Caco-2 (cell line): ENCODE results near the gene FAM72A. TPM values are rescaled to one million over a fixed set of nuclear protein-coding genes. Genes with fewer than 3 reads are reported as not detected.

ENCODE experiments used
- BruUV-seq: library from RNA; stranded (reverse); fragments of 400-500 nt; replicated peaks from 2 replicates; lab custom pipeline; 2021; lab: Mats Ljungman, UMichigan
- CTCF ChIA-PET: fragments of 300-600 bp; sonication (Branson Sonifier 250); formaldehyde crosslinking; loops from one replicate; lab custom pipeline; 2022; ENCODE audit warnings: antibody characterized with exemption; lab: Charles Lee
- POLR2A ChIA-PET: fragments of 300-600 bp; sonication (Branson Sonifier 250); formaldehyde crosslinking; loops from one replicate; lab custom pipeline; 2022; ENCODE audit warnings: antibody characterized with exemption; lab: Charles Lee
- DNase-seq, 2 experiments: peaks; one replicate each; pipeline versions ENCODE4 v3.0.0 to v3.0.0-alpha.2; 2020 to 2022
- H3K27me3 ChIP-seq: replicated peaks from 2 replicates; pipeline ENCODE4 v1.6.0; 2011; ENCODE audit warnings: low read length; ENCODE audit not compliant: control insufficient read depth, insufficient read depth
- H3K36me3 ChIP-seq: 2 replicates; pipeline ENCODE4 v1.5.1; 2011; ENCODE audit warnings: low read length; ENCODE audit not compliant: control insufficient read depth, insufficient read depth
- H3K4me1 ChIP-seq: fragments of 250-450 bp; sonication (Bioruptor Pico); 2 replicates; pipeline ENCODE4 v1.5.1; 2020; ENCODE audit warnings: mild to moderate bottlenecking
- H3K4me3 ChIP-seq: 2 replicates; pipeline ENCODE4 v1.5.1; 2011; ENCODE audit warnings: low read depth, mild to moderate bottlenecking, control low read depth, low read length
- H3K9me3 ChIP-seq: fragments of 250-450 bp; sonication (Bioruptor Pico); 2 replicates; pipeline ENCODE4 v1.5.1; 2020; ENCODE audit warnings: mild to moderate bottlenecking, moderate library complexity
- H3K27ac Mint-ChIP-seq: one replicate; pipeline ENCODE4 v1.8.0; 2022; ENCODE audit warnings: mixed read lengths; ENCODE audit not compliant: unreplicated experiment
- H3K27me3 Mint-ChIP-seq: one replicate; pipeline ENCODE4 v1.8.0; 2022; ENCODE audit warnings: mixed read lengths; ENCODE audit not compliant: insufficient read depth, unreplicated experiment
- H3K36me3 Mint-ChIP-seq: one replicate; pipeline ENCODE4 v1.8.0; 2022; ENCODE audit warnings: mild to moderate bottlenecking, mixed read lengths; ENCODE audit not compliant: insufficient read depth, unreplicated experiment
- H3K4me1 Mint-ChIP-seq: one replicate; pipeline ENCODE4 v1.8.0; 2022; ENCODE audit warnings: low read depth, mixed read lengths; ENCODE audit not compliant: unreplicated experiment
- H3K4me3 Mint-ChIP-seq: one replicate; pipeline ENCODE4 v1.8.0; 2022; ENCODE audit warnings: mild to moderate bottlenecking, moderate library complexity, mixed read lengths; ENCODE audit not compliant: unreplicated experiment
- H3K9me3 Mint-ChIP-seq: one replicate; pipeline ENCODE4 v1.8.0; 2022; ENCODE audit warnings: mixed read lengths; ENCODE audit not compliant: unreplicated experiment
- intact Hi-C: fragments of 100-400 bp; cut with micrococcal nuclease; formaldehyde crosslinking; loops from one replicate; pipeline ENCODE4 v1.10.0; 2022; ENCODE audit not compliant: unreplicated experiment
- total RNA-seq: library from RNA; stranded (reverse); gene quantifications from 2 replicates; pipeline ENCODE4 v1.2.3, GENCODE V29; 2022
- TF ChIP-seq, protein P1 (sequence below), 2 experiments: fragments of 200-600 bp in 1 of 2; IDR thresholded peaks; 1 replicate in 1 of 2; 2 replicates in 1 of 2; pipeline versions ENCODE4 v1.5.1 to v1.8.0; 2011 to 2022; ENCODE audit warnings: antibody characterized with exemption in 1 of 2, control low read depth in 1 of 2, inconsistent platforms in 1 of 2, low read depth in 1 of 2, low read length in 1 of 2, mild to moderate bottlenecking in 1 of 2, moderate library complexity in 1 of 2; ENCODE audit not compliant: insufficient read depth in 1 of 2, severe bottlenecking in 1 of 2, unreplicated experiment in 1 of 2

The FAM72A gene
- total RNA-seq, 1 experiment from 2014 or later = 12.3 TPM

- POLR2A ChIA-PET = no interaction called here
- H3K36me3 Mint-ChIP-seq = no peaks in the 10 kb centered on the region
- H3K27me3 Mint-ChIP-seq = peaks cover 7% of the 10 kb centered on the region
- TF ChIP-seq, protein P1, sequence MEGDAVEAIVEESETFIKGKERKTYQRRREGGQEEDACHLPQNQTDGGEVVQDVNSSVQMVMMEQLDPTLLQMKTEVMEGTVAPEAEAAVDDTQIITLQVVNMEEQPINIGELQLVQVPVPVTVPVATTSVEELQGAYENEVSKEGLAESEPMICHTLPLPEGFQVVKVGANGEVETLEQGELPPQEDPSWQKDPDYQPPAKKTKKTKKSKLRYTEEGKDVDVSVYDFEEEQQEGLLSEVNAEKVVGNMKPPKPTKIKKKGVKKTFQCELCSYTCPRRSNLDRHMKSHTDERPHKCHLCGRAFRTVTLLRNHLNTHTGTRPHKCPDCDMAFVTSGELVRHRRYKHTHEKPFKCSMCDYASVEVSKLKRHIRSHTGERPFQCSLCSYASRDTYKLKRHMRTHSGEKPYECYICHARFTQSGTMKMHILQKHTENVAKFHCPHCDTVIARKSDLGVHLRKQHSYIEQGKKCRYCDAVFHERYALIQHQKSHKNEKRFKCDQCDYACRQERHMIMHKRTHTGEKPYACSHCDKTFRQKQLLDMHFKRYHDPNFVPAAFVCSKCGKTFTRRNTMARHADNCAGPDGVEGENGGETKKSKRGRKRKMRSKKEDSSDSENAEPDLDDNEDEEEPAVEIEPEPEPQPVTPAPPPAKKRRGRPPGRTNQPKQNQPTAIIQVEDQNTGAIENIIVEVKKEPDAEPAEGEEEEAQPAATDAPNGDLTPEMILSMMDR (IDR thresholded peaks at IDR 0.05; ENCODE audit: insufficient read depth in 1 of 2, low read depth in 1 of 2, low read length in 1 of 2, severe bottlenecking in 1 of 2, unreplicated experiment in 1 of 2) = no peak
- no peak overlapping the region for H3K4me3 Mint-ChIP-seq
- no peaks in the 10 kb centered on the region for H3K9me3 Mint-ChIP-seq
- no peaks in the 10 kb centered on the region for H3K4me1 ChIP-seq
- no peak for DNase-seq
- no TSS peak for BruUV-seq
- no peaks in the 10 kb centered on the region for H3K36me3 ChIP-seq
- CTCF ChIA-PET = no interaction called here
- H3K4me3 ChIP-seq = no peak overlapping the region
- no peaks in the 10 kb centered on the region; the same call in 1 of the 2 replicates for H3K27me3 ChIP-seq
- H3K4me1 Mint-ChIP-seq = no peaks in the 10 kb centered on the region
- no peak overlapping the region for H3K27ac Mint-ChIP-seq
- no peaks in the 10 kb centered on the region for H3K9me3 ChIP-seq
- intact Hi-C loops = no loop called here
Measured at GRCh38 chr1:206142770-206143169, 59.9 kb downstream of the FAM72A start.

- Mint-ChIP-seq H3K9me3 (no peaks in the 10 kb centered on the region), H3K4me3 (no peak overlapping the region), H3K4me1 (no peaks in the 10 kb centered on the region), H3K27me3 (peaks cover 7% of the 10 kb centered on the region), H3K27ac (no peak overlapping the region), H3K36me3 (no peaks in the 10 kb centered on the region)
- POLR2A ChIA-PET = no interaction called here
- no peaks in the 10 kb centered on the region for H3K9me3 ChIP-seq
- H3K27me3 ChIP-seq = no peaks in the 10 kb centered on the region; the same call in 1 of the 2 replicates
- CTCF ChIA-PET = no interaction called here
- H3K36me3 ChIP-seq = no peaks in the 10 kb centered on the region
- no peak overlapping the region for H3K4me3 ChIP-seq
- intact Hi-C loops = no loop called here
- H3K4me1 ChIP-seq = no peaks in the 10 kb centered on the region
- BruUV-seq = no TSS peak
- TF ChIP-seq, protein P1 (IDR thresholded peaks at IDR 0.05; ENCODE audit: insufficient read depth in 1 of 2, low read depth in 1 of 2, low read length in 1 of 2, severe bottlenecking in 1 of 2, unreplicated experiment in 1 of 2) = no peak
- DNase-seq = no peak
Measured at GRCh38 chr1:206142011-206142410, 60.6 kb downstream of the FAM72A start.

GRCh38 chr1:206136241-206136640 is 66.4 kb downstream of the FAM72A start:
- BruUV-seq = no TSS peak
- Histone ChIP-seq H3K9me3 (no peaks in the 10 kb centered on the region), H3K4me1 (no peaks in the 10 kb centered on the region), H3K27me3 (no peaks in the 10 kb centered on the region), H3K4me3 (no peak overlapping the region), H3K36me3 (no peaks in the 10 kb centered on the region)
- Mint-ChIP-seq H3K9me3 (no peaks in the 10 kb centered on the region), H3K4me1 (no peaks in the 10 kb centered on the region), H3K36me3 (no peaks in the 10 kb centered on the region), H3K27me3 (peaks cover under 1% of the 10 kb centered on the region), H3K27ac (no peak overlapping the region), H3K4me3 (no peak overlapping the region)
- TF ChIP-seq, protein P1 (IDR thresholded peaks at IDR 0.05; ENCODE audit: insufficient read depth in 1 of 2, low read depth in 1 of 2, low read length in 1 of 2, severe bottlenecking in 1 of 2, unreplicated experiment in 1 of 2) = no peak
- ChIA-PET CTCF (no interaction called here), POLR2A (no interaction called here)
- intact Hi-C loops = no loop called here
- DNase-seq = no peak

Other genes starting within 250 kb of the FAM72A start
- not detected in 2 replicates for gene RAB7B, start 199.4 kb downstream of the FAM72A start, total RNA-seq
- 0.23 and 0.48 TPM in 2 replicates for gene CTSE, start 178.9 kb downstream of the FAM72A start, total RNA-seq
- not detected in 2 replicates for gene RHEX, start 149.7 kb downstream of the FAM72A start, total RNA-seq
- not detected in 2 replicates for gene AVPR1B, start 85.5 kb downstream of the FAM72A start, total RNA-seq
- 23.7 and 29.1 TPM in 2 replicates for gene SRGAP2, start 702 bp upstream of the FAM72A start, total RNA-seq